ENCODE data around the gene ST3GAL4.

ST3GAL4 gene

GRCh38 chr11:126329644-126330211 is 25.8 kb upstream of the ST3GAL4 start:
- in situ Hi-C loops (cut with MboI; ENCODE audit: low sequenced_read_pairs, unreplicated experiment): no loop called here
- DNase-seq (ENCODE audit: low spot score): no peak
- TF ChIP-seq CTCF (IDR thresholded peaks at IDR 0.05; ENCODE audit: borderline replicate concordance, control extremely low read depth, extremely low read depth, insufficient read depth, missing control alignments): no peak

GRCh38 chr11:126331286-126331685 is 24.2 kb upstream of the ST3GAL4 start:
- in situ Hi-C loops (cut with MboI; ENCODE audit: low sequenced_read_pairs, unreplicated experiment): no loop called here

GRCh38 chr11:126332221-126332711 is 23.2 kb upstream of the ST3GAL4 start:
- TF ChIP-seq CTCF (IDR thresholded peaks at IDR 0.05; ENCODE audit: borderline replicate concordance, control extremely low read depth, extremely low read depth, insufficient read depth, missing control alignments): no peak
- no peak for DNase-seq (ENCODE audit: low spot score)
- in situ Hi-C loops (cut with MboI; ENCODE audit: low sequenced_read_pairs, unreplicated experiment): no loop called here

More at GRCh38 chr11:126331286-126331685, 24.2 kb upstream of the ST3GAL4 start:
- no peak for DNase-seq (ENCODE audit: low spot score)
- no peak for TF ChIP-seq CTCF (IDR thresholded peaks at IDR 0.05; ENCODE audit: borderline replicate concordance, control extremely low read depth, extremely low read depth, insufficient read depth, missing control alignments)

- in situ Hi-C loops (cut with MboI; ENCODE audit: low sequenced_read_pairs, unreplicated experiment): no loop called here
- TF ChIP-seq CTCF (IDR thresholded peaks at IDR 0.05; ENCODE audit: borderline replicate concordance, control extremely low read depth, extremely low read depth, insufficient read depth, missing control alignments): no peak
- DNase-seq (ENCODE audit: low spot score): no peak
Measured at GRCh38 chr11:126333142-126333541, 22.3 kb upstream of the ST3GAL4 start.

GRCh38 chr11:126334659-126335462 is 20.6 kb upstream of the ST3GAL4 start:
- TF ChIP-seq CTCF (IDR thresholded peaks at IDR 0.05; ENCODE audit: borderline replicate concordance, control extremely low read depth, extremely low read depth, insufficient read depth, missing control alignments): no peak
- in situ Hi-C loops (cut with MboI; ENCODE audit: low sequenced_read_pairs, unreplicated experiment): no loop called here
- no peak for DNase-seq (ENCODE audit: low spot score)

- no peak for TF ChIP-seq CTCF (IDR thresholded peaks at IDR 0.05; ENCODE audit: borderline replicate concordance, control extremely low read depth, extremely low read depth, insufficient read depth, missing control alignments)
- DNase-seq (ENCODE audit: low spot score): no peak
- in situ Hi-C loops (cut with MboI; ENCODE audit: low sequenced_read_pairs, unreplicated experiment): no loop called here
Measured at GRCh38 chr11:126335463-126335760, 20.1 kb upstream of the ST3GAL4 start.
